ENCODE data around the gene DPP4. TPM values are rescaled to one million over a fixed set of nuclear protein-coding genes. Genes with fewer than 3 reads are reported as not detected.

DPP4 gene
- total RNA-seq (10 to 100 TPM in 2 of 5 donors, 1 to 10 TPM in 2, under 1 TPM in 1; 0.58 to 30.1 (median 7.6) TPM), polyA plus RNA-seq (1 to 10 TPM in 1 of 3 donors, under 1 TPM in 2; 0.15 to 3.1 (median 0.58) TPM)
- long read RNA-seq, donor 1, result 0 reads
- long read RNA-seq, donor 2, partial matches to known transcripts, result 0 of 1 reads
- long read RNA-seq, donor 2, other reads (novel, unspliced or antisense), result 0 of 1 reads
- long read RNA-seq, donor 3, result 0 reads
- long read RNA-seq, donor 4, result 0 reads
- long read RNA-seq, donor 5, partial matches to known transcripts, result 0 of 2 reads
- long read RNA-seq, donor 5, other reads (novel, unspliced or antisense), result 0 of 2 reads
- long read RNA-seq, donor 6, result 0 reads
- long read RNA-seq, donor 7, result 0 reads
- long read RNA-seq, donor 8, partial matches to known transcripts, result 0 of 2 reads
- long read RNA-seq, donor 8, other reads (novel, unspliced or antisense), result 0 of 2 reads
- long read RNA-seq, donor 9, partial matches to known transcripts, result 5 of 5 reads
- long read RNA-seq, donor 9, other reads (novel, unspliced or antisense), result 0 of 5 reads
- long read RNA-seq, donor 10, result 0 reads

- peak within 1 kb of the TSS; percentile 56 to 73 (median 60) for H3K4me3 ChIP-seq
- peaks cover 0 to 18% (median 5%) of the 10 kb centered on the region in 3 donors for H3K27me3 ChIP-seq
- WGBS, 5 donors, result 1 to 4% (median 1%) methylated on average over 4 to 71 of the region's 71 CpGs
- H3K9me3 ChIP-seq, result peaks cover 0 to 8% (median 5%) of the 10 kb centered on the region in 4 donors
- peaks cover 23 to 43% (median 30%) of the 10 kb centered on the region in 4 donors for H3K4me1 ChIP-seq
- no peak for TF ChIP-seq EP300 (IDR thresholded peaks at IDR 0.05)
- TF ChIP-seq POLR2AphosphoS5 (IDR thresholded peaks at IDR 0.05), result no peak
- TF ChIP-seq POLR2A (IDR thresholded peaks at IDR 0.05), result no peak
- TF ChIP-seq CTCF (IDR thresholded peaks at IDR 0.05), result no peak
- peak; percentile 68 to 85 for DNase-seq
- intact Hi-C loops (cut with DNase I; ENCODE audit: low total_unique reads), result no loop called here
- no peaks in the 10 kb centered on the region for H3K36me3 ChIP-seq
- peak within 1 kb of the TSS in 4 of 5 donors; percentile 44 to 50 (median 50) for H3K27ac ChIP-seq
Measured at GRCh38 chr2:162073888-162074631, at the start of gene DPP4. Gene DPP4, minus strand, starts transcription at chr2:162074215. Its CDS starts 234 bp downstream, at chr2:162073981.

GRCh38 chr2:162118166-162119031 lies 44.4 kb upstream of the DPP4 start:
- no peak for DNase-seq
- H3K4me3 ChIP-seq, result no peak overlapping the region
- H3K9me3 ChIP-seq, result peaks cover 0 to 7% (median 2%) of the 10 kb centered on the region in 4 donors
- H3K36me3 ChIP-seq, result no peaks in the 10 kb centered on the region
- WGBS, 5 donors, result 43 to 55% (median 48%) methylated on average over 7 of the region's 7 CpGs
- peaks cover 0 to 16% (median 9%) of the 10 kb centered on the region in 4 donors for H3K4me1 ChIP-seq
- H3K27me3 ChIP-seq, result no peaks in the 10 kb centered on the region
- intact Hi-C loops (cut with DNase I; ENCODE audit: low total_unique reads), result no loop called here
- TF ChIP-seq POLR2AphosphoS5 (IDR thresholded peaks at IDR 0.05), result no peak
- no peak for TF ChIP-seq EP300 (IDR thresholded peaks at IDR 0.05)
- TF ChIP-seq CTCF (IDR thresholded peaks at IDR 0.05), result no peak
- TF ChIP-seq POLR2A (IDR thresholded peaks at IDR 0.05), result no peak
- H3K27ac ChIP-seq, result no peak overlapping the region

GRCh38 chr2:162116352-162116751 lies 42.3 kb upstream of the DPP4 start:
- Histone ChIP-seq H3K36me3 (no peaks in the 10 kb centered on the region), H3K4me1 (peaks cover 0 to 27% (median 17%) of the 10 kb centered on the region in 4 donors), H3K9me3 (peaks cover 0 to 7% (median 2%) of the 10 kb centered on the region in 4 donors), H3K27me3 (no peaks in the 10 kb centered on the region), H3K4me3 (no peak overlapping the region), H3K27ac (no peak overlapping the region)
- no peak for DNase-seq
- TF ChIP-seq EP300 (IDR thresholded peaks at IDR 0.05) (no peak), POLR2A (IDR thresholded peaks at IDR 0.05) (no peak), CTCF (IDR thresholded peaks at IDR 0.05) (no peak), POLR2AphosphoS5 (IDR thresholded peaks at IDR 0.05) (no peak)
- intact Hi-C loops (cut with DNase I; ENCODE audit: low total_unique reads), result no loop called here
